Endothelial cell (in vitro differentiated cells): ENCODE results near the gene HSP90AA1. TPM values are rescaled to one million over a fixed set of nuclear protein-coding genes. Genes with fewer than 3 reads are reported as not detected.

ENCODE experiments used
- DNase-seq: peaks from one replicate; pipeline ENCODE4 v3.0.0; 2021; ENCODE audit warnings: low spot score
- H3K27ac Mint-ChIP-seq: one replicate; pipeline ENCODE4 v1.8.0; 2021; ENCODE audit warnings: mixed read lengths, inconsistent platforms; ENCODE audit not compliant: unreplicated experiment
- H3K27me3 Mint-ChIP-seq: one replicate; pipeline ENCODE4 v1.8.0; 2021; ENCODE audit warnings: mild to moderate bottlenecking, moderate library complexity, mixed read lengths, inconsistent platforms; ENCODE audit not compliant: unreplicated experiment
- H3K36me3 Mint-ChIP-seq: one replicate; pipeline ENCODE4 v1.8.0; 2021; ENCODE audit warnings: mild to moderate bottlenecking, low read depth, mixed read lengths, inconsistent platforms; ENCODE audit not compliant: unreplicated experiment
- H3K4me1 Mint-ChIP-seq: one replicate; pipeline ENCODE4 v1.8.0; 2021; ENCODE audit warnings: mild to moderate bottlenecking, mixed read lengths, inconsistent platforms; ENCODE audit not compliant: unreplicated experiment
- H3K4me3 Mint-ChIP-seq: one replicate; pipeline ENCODE4 v1.8.0; 2021; ENCODE audit warnings: mild to moderate bottlenecking, mixed read lengths, inconsistent platforms; ENCODE audit not compliant: unreplicated experiment
- H3K9me3 Mint-ChIP-seq: one replicate; pipeline ENCODE4 v1.8.0; 2021; ENCODE audit warnings: mixed read lengths, inconsistent platforms; ENCODE audit not compliant: unreplicated experiment
- total RNA-seq: library from RNA; stranded (reverse); fragmentation: NEBNext Ultra II Directional; extraction: Animal tissue kit (Norgen Biotek cat#: 25700); gene quantifications from one replicate; pipeline ENCODE4 v1.2.1, GENCODE V29; 2021; ENCODE audit not compliant: unreplicated experiment
- TF ChIP-seq, protein P1 (sequence below): fragments of 200-600 bp; sonication (generic); IDR thresholded peaks from one replicate; pipeline ENCODE4 v1.5.0; 2021; ENCODE audit warnings: antibody characterized with exemption; ENCODE audit not compliant: unreplicated experiment

HSP90AA1 gene
- total RNA-seq, 1 donor from 2014 or later: 246 TPM

DNA sequence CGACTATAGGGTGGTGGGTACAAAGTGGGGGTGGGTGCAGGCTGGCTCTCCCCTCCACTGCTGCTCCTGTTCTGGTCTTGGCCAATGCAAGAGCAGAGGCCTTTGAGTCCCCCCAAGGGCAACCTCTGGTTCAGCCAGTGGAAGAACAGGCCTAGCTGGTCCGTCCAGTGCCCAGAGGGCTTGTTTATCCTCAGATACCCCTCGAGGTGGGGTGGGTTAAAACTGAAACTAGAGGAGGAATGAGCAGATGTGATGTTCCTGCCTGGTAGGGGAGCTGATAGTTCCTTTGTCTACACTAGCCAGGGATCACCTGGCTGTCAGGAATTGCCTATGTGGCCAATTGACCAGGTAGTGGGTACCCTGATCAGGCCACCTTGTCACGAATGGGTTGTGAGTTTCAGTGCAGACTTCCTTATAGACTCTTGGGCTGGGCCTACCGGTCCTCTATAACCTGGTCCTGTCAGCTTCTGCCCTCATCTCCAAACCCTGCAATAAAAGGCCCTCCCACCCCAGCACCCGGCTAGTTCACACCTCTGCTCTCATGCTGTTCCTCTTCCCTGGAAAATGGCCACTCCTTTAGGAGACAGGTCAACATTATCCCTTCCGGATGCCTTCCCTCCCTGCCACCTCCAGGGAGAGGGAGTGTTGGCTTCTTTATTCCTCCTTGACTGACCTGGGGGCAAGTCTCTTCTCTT lies 10.7 kb upstream of the HSP90AA1 start:
- H3K27ac Mint-ChIP-seq: no peak overlapping the region

GRCh38 chr14:102096569-102097188 lies 9.8 kb upstream of the HSP90AA1 start:
- no peaks in the 10 kb centered on the region for H3K9me3 Mint-ChIP-seq
- TF ChIP-seq, protein P1, sequence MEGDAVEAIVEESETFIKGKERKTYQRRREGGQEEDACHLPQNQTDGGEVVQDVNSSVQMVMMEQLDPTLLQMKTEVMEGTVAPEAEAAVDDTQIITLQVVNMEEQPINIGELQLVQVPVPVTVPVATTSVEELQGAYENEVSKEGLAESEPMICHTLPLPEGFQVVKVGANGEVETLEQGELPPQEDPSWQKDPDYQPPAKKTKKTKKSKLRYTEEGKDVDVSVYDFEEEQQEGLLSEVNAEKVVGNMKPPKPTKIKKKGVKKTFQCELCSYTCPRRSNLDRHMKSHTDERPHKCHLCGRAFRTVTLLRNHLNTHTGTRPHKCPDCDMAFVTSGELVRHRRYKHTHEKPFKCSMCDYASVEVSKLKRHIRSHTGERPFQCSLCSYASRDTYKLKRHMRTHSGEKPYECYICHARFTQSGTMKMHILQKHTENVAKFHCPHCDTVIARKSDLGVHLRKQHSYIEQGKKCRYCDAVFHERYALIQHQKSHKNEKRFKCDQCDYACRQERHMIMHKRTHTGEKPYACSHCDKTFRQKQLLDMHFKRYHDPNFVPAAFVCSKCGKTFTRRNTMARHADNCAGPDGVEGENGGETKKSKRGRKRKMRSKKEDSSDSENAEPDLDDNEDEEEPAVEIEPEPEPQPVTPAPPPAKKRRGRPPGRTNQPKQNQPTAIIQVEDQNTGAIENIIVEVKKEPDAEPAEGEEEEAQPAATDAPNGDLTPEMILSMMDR: peak; percentile 67
- no peaks in the 10 kb centered on the region for H3K36me3 Mint-ChIP-seq
- H3K27me3 Mint-ChIP-seq: peaks cover 7% of the 10 kb centered on the region
- H3K4me3 Mint-ChIP-seq: no peak overlapping the region
- H3K4me1 Mint-ChIP-seq: peaks cover 7% of the 10 kb centered on the region
- H3K27ac Mint-ChIP-seq: no peak overlapping the region
- DNase-seq: peak; percentile 84

More for the DNA sequence above, 10.7 kb upstream of the HSP90AA1 start:
- peaks cover 7% of the 10 kb centered on the region for H3K4me1 Mint-ChIP-seq
- H3K4me3 Mint-ChIP-seq: no peak overlapping the region
- no peak for DNase-seq
- TF ChIP-seq, protein P1: no peak
- H3K36me3 Mint-ChIP-seq: no peaks in the 10 kb centered on the region
- H3K9me3 Mint-ChIP-seq: no peaks in the 10 kb centered on the region
- peaks cover 7% of the 10 kb centered on the region for H3K27me3 Mint-ChIP-seq

DNA sequence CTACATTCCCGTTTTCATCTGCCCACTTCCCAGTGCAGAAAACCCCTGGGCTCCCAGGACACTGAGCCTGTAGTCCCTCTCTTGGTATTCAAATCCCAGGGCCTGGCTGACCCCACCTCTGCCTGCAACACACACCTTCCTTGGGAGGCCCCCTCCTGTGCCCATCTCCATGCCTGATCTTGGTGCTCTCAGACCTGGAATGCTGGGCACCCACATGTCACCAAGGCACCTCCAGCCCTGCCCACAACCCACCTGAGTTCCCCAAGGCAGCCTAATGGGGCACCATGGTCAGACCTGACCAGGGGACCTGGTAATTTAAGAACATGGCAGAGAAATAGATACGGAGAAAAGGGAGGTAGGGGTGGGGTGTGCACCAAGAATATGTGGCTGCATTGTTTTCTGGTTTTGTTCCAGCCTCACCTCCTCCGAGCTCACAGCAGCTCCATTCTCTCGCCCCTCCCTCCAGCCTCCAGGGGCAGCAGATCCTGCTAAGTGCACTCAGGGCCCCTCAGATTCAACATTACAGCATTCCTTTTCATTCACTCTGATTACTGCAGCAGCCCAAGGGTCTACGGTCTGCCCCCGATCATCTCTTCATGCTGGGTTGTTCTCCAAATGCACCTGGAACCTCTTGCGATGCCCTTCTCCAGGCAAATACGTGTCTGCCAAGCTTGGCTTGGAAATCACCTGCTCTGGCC lies 9.2 kb upstream of the HSP90AA1 start:
- Mint-ChIP-seq H3K4me3 (no peak overlapping the region), H3K36me3 (no peaks in the 10 kb centered on the region), H3K9me3 (no peaks in the 10 kb centered on the region), H3K4me1 (peaks cover 7% of the 10 kb centered on the region), H3K27ac (no peak overlapping the region), H3K27me3 (peaks cover 6% of the 10 kb centered on the region)
- TF ChIP-seq, protein P1: no peak
- DNase-seq: no peak

- H3K4me3 Mint-ChIP-seq: no peak overlapping the region
- no peak overlapping the region for H3K27ac Mint-ChIP-seq
- TF ChIP-seq, protein P1: no peak
Observed at GRCh38 chr14:102095231-102095870, 8.5 kb upstream of the HSP90AA1 start.

More at GRCh38 chr14:102095231-102095870, 8.5 kb upstream of the HSP90AA1 start:
- Mint-ChIP-seq H3K4me1 (peaks cover 7% of the 10 kb centered on the region), H3K36me3 (no peaks in the 10 kb centered on the region), H3K27me3 (peaks cover 7% of the 10 kb centered on the region), H3K9me3 (no peaks in the 10 kb centered on the region)
- DNase-seq: no peak
